ENCODE results near the gene ERVV-1. TPM values are rescaled to one million over a fixed set of nuclear protein-coding genes. Genes with fewer than 3 reads are reported as not detected.

ERVV-1 gene
- total RNA-seq, 1 experiment from 2014 or later, result not detected

- peaks cover 3% of the 10 kb centered on the region; the same call in 1 of the 2 replicates for H3K9me3 ChIP-seq (replicated peaks)
- no peaks in the 10 kb centered on the region for H3K36me3 ChIP-seq
- H3K27me3 ChIP-seq, result no peaks in the 10 kb centered on the region
- no peak overlapping the region for H3K4me3 ChIP-seq
- H3K27ac ChIP-seq, result no peak overlapping the region
- no peak for DNase-seq
- H3K4me1 ChIP-seq, result no peaks in the 10 kb centered on the region
Observed at GRCh38 chr19:53055117-53055516, 41.4 kb downstream of the ERVV-1 start.

- DNase-seq, result no peak
- Histone ChIP-seq H3K27me3 (no peaks in the 10 kb centered on the region), H3K9me3 (replicated peaks) (peaks cover 3% of the 10 kb centered on the region; the same call in 1 of the 2 replicates), H3K4me3 (no peak overlapping the region), H3K36me3 (no peaks in the 10 kb centered on the region), H3K4me1 (no peaks in the 10 kb centered on the region), H3K27ac (no peak overlapping the region)
Observed at GRCh38 chr19:53057904-53058580, 44.3 kb downstream of the ERVV-1 start.

Other genes with a start within 250 kb of the ERVV-1 start
- 2.5 and 3.3 TPM in 2 replicates for gene ZNF600, start 227.1 kb upstream of the ERVV-1 start, total RNA-seq (2014; rRNA removed; shearing (Covaris generic))
- 23.7 and 27.9 TPM in 2 replicates for gene ZNF28, start 192.3 kb upstream of the ERVV-1 start, total RNA-seq (2014; rRNA removed; shearing (Covaris generic))
- gene ZNF468, start 156.3 kb upstream of the ERVV-1 start, total RNA-seq (2014; rRNA removed; shearing (Covaris generic)), result 25.4 and 29.8 TPM in 2 replicates
- gene ZNF320, start 116.3 kb upstream of the ERVV-1 start, total RNA-seq (2014; rRNA removed; shearing (Covaris generic)), result 11.4 and 15.3 TPM in 2 replicates
- 6.8 TPM in 2 replicates for gene ZNF888, start 90.5 kb upstream of the ERVV-1 start, total RNA-seq (2014; rRNA removed; shearing (Covaris generic))
- 10.4 and 12.3 TPM in 2 replicates for gene ZNF816, start 51.0 kb upstream of the ERVV-1 start, total RNA-seq (2014; rRNA removed; shearing (Covaris generic))
- gene ERVV-2, start 30.8 kb downstream of the ERVV-1 start, total RNA-seq (2014; rRNA removed; shearing (Covaris generic)), result not detected in 2 replicates
- 23.0 and 26.9 TPM in 2 replicates for gene ZNF160, start 89.5 kb downstream of the ERVV-1 start, total RNA-seq (2014; rRNA removed; shearing (Covaris generic))
- gene ZNF415, start 119.0 kb downstream of the ERVV-1 start, total RNA-seq (2014; rRNA removed; shearing (Covaris generic)), result 9.0 and 10.6 TPM in 2 replicates
- 15.5 and 17.5 TPM in 2 replicates for gene ZNF347, start 145.1 kb downstream of the ERVV-1 start, total RNA-seq (2014; rRNA removed; shearing (Covaris generic))
- 2.6 and 2.9 TPM in 2 replicates for gene ZNF665, start 179.4 kb downstream of the ERVV-1 start, total RNA-seq (2014; rRNA removed; shearing (Covaris generic))
- 12.1 and 13.1 TPM in 2 replicates for gene ZNF677, start 241.0 kb downstream of the ERVV-1 start, total RNA-seq (2014; rRNA removed; shearing (Covaris generic))
- gene VN1R2, start 244.4 kb downstream of the ERVV-1 start, total RNA-seq (2014; rRNA removed; shearing (Covaris generic)), result not detected in 2 replicates

Data from SJCRH30 (cell line).